NCI-H1436 (cell line): ENCODE measurements around the gene TTC39C.

Source experiments
- DNase-seq: peaks from one replicate; lab custom pipeline; 2025; lab: John Stamatoyannopoulos, UW

Gene TTC39C

GRCh38 chr18:24014062-24014985, at the start of gene TTC39C:
Gene TTC39C, plus strand, starts transcription at chr18:24014754. Its CDS starts 118 bp downstream, at chr18:24014872.
- DNase-seq, result peak; percentile 40

GRCh38 chr18:23966909-23967308, 47.6 kb upstream of the TTC39C start:
- no peak for DNase-seq

- no peak for DNase-seq
Observed at GRCh38 chr18:23967321-23968089, 47.0 kb upstream of the TTC39C start.

GRCh38 chr18:23968638-23969604, 45.6 kb upstream of the TTC39C start:
- DNase-seq, result no peak

- DNase-seq, result no peak
Observed at GRCh38 chr18:23969664-23970063, 44.9 kb upstream of the TTC39C start.

- no peak for DNase-seq
Observed at GRCh38 chr18:23970161-23971096, 44.1 kb upstream of the TTC39C start.

GRCh38 chr18:23971097-23971440, 43.5 kb upstream of the TTC39C start:
- no peak for DNase-seq

GRCh38 chr18:23971666-23972230, 42.8 kb upstream of the TTC39C start:
- DNase-seq, result no peak

- no peak for DNase-seq
Observed at GRCh38 chr18:23972453-23972852, 42.1 kb upstream of the TTC39C start.

GRCh38 chr18:23977103-23977502, 37.5 kb upstream of the TTC39C start:
- no peak for DNase-seq

- no peak for DNase-seq
Observed at GRCh38 chr18:23977719-23978483, 36.7 kb upstream of the TTC39C start.

GRCh38 chr18:23981369-23981980, 33.1 kb upstream of the TTC39C start:
- DNase-seq, result no peak

- no peak for DNase-seq
Observed at GRCh38 chr18:23982155-23983079, 32.1 kb upstream of the TTC39C start.

- DNase-seq, result no peak
Observed at GRCh38 chr18:23983112-23983511, 31.4 kb upstream of the TTC39C start.

GRCh38 chr18:23986600-23987359, 27.8 kb upstream of the TTC39C start:
- DNase-seq, result no peak

- no peak for DNase-seq
Observed at GRCh38 chr18:23990474-23991410, 23.8 kb upstream of the TTC39C start.
